CD4-positive, alpha-beta T cell treated with Interleukin-1 beta for 1 hour (primary cell): ENCODE data around the gene RIPK1.
"Not testable (repeated sequence)": the region's sequence is repeated elsewhere in the genome, so short reads cannot be mapped to it uniquely, and the experiment has no call there.

Experiments used
- DNase-seq, 2 donors: peaks; one replicate each; pipeline ENCODE4 v3.0.0-alpha.2; 2020 to 2022

The RIPK1 gene

DNA sequence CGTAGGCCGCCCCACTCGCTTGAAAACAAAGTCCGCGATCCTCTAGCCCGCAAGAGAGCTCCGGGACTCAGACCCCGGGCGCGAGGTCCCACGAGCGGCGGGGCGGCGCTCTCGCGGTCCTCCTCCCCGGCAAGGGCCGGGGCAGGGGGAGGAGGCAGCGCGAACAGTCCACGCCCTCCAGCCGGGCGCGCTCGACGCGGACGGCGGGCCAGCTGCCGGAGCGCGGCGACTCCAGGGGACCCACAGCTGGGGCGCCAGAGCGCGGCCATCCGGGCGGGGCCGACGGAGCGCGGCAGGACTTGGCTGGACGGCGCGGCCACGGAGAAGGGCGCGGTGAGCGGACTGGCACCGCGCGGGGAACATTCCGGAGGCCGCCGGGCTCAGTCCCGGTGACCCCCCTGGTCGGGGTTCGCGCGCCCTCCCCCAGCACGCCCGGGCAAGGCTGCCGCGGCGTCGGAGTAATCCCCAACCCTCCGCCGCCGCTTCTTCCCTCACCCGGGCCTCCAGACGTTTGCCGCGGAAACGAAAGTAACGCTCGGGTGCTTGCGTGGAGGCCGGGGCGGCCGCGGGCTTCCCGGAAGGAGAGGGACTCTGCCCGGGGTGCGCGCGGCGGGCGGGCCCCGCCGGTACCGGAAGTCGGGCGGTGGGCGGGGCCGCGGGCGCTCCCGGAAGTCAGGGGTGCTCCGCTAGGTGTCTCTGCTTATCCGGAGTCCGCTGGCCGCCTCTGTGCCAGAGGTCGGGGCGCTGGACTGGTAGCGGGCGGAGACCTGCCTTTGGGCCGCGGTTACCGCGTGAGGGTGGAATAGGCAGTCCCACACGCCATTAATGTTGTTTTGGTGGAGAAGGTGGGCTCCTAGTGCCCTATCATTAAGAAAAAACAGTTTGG is at the start of gene RIPK1:
Gene RIPK1 (plus strand): TSS at position 166 of the 886 bp plus-strand sequence. CDS start 8,330 bp downstream, outside the sequence.
- peak; percentile 94 to 95 for DNase-seq

DNA sequence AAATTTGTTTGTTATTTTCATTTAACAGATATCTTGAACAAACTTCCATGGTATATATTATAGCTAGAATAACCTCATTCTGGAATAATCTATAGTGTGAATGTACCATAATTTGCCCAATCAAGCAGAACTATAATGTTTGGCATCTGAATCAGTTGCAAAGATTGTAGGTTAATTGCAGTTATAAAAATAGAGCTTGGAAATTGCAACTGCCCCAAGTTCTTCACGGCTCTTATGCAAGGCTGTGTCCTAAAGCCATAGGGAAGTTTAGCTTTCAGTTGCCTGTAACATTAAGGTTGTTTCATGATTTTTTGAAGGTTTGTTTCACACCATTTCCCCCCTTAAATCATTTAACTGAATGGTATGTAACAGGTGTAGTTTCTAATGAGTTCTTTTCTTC is 49.2 kb upstream of the RIPK1 start:
- no peak for DNase-seq

DNA sequence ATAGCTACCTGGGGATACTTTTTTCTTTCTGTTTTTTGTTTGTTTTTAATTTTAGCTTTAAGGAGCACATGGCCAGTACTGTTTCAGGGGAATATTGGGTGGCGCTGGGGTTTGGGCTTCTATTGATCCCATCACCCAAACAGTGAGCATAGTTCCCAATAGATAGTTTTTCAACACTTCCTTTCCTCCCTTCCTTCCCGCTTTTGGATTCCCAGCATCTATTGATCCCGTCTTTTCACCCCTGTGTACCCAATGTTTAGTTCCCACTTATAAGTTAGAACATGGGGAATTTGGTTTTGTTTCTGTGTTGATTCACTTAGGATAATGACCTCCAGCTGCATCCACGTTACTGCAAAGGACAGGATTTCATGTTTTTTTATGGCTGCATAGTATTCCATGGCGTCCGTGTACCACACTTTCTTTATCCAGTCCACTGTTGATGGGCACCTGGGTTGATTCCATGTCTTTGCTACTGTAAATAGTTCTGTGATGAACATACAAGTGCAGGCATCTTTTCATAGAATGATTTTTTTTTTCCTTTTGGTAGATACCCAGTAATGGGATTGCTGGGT is 48.5 kb upstream of the RIPK1 start:
- no peak for DNase-seq

DNA sequence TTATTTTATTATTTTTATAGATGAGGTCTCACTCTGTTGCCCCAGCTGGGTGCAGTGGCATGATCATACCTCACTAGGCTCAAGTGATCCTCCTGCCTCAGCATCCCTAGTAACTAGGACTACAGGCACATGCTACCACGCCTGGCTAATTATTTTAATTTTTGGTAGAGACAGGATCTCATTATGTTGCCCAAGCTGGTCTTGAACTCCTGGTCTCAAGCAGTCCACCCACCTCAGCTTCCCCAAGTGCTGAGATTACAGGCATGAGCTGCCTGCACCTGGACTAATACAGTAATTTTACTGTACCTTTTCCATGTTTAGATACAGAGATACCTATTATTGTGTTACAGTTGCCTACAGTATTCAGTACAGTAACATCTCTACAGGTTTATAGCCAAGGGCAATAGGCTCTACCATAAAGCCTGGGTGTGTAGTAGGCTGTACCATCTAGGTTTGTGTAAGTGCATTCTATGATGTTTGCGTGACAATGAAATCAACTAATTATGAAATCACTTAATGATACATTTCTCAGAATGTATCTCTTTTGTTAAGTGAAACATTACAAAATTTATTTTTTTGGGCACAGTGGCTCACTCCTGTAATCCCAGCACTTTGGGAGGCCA is 47.2 kb upstream of the RIPK1 start:
- not testable (repeated sequence) for DNase-seq

DNA sequence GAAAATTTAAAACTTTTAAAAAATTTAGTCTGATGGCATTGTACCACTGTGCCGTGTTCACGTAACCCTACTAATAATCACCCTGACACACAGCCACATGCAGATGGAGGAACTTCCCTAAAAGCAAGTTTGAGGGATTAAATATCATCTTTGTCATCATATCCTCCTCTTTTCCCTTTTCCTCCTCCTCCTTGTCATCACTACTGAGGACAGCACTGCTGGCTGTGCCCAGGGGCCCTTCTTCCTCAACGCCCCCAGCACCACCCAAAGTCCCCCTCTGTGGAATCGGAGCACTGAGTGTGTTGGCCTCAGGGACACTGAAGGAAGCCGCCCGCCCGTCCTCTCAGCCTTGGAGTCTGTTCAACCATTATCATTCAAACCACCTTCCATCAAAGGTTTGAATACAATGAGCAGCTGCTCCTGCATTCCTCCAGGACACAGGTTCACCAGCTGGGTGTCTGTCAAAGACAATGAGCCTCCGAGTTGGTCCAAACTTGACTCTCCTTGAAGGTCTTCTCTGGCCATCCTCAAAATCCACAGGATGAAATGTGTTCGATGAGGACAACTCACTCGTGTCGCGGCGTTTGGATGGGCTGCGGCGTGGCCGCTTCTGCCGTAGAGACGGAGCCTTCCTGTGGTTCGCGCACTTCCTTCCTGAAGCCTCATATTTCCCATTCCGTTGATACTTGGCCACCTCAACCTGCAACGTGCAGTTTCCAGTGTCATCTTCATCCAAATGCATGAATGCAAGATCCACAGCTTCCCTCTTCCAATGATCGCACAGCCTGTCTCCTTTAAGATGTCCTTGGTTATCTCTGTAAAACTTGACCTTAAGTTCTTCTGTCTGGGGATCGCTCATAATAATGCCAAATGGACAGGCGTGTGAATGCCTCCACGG is 45.3 kb upstream of the RIPK1 start:
- DNase-seq = peak; percentile 10 to 27

DNA sequence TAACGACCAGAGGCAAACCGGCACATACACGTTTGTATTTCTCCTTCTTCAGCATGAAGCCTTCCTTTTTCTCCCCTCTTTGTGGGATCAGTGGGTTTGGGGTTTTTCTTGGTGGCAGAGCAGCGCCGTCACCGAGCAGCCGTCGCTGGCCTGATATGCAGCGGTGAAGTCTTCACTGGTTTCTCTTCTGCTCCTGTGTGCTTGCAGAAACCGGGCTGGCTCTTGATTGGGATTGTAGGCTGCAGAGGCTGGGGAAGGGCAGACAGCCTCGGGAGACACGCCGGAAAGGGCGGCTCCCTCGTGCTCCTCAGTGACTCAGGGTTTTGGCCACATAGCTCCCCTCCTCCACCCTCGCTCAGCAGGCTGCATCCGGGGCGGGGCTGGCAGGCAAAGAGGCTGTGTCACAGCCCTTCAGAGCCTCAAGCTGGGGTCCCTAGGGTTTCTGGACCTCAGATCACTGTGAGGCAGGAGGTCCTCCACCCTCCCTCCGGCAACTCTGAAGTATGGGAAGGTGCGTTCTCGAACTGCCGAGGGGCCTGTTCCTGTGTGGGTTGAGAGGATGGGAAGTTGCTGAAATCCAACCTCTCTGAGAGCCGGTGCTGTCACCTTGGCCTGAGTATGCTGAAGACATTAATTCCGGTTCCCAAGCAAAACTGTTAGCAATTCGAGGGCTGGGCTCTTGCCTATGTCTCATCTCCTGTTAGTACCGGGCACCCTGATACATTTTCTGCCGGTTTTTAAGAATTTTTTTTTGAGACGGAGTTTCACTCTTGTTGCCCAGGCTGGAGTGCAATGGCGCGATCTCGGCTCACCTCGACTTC is 44.4 kb upstream of the RIPK1 start:
- peak; percentile 81 to 88 for DNase-seq

DNA sequence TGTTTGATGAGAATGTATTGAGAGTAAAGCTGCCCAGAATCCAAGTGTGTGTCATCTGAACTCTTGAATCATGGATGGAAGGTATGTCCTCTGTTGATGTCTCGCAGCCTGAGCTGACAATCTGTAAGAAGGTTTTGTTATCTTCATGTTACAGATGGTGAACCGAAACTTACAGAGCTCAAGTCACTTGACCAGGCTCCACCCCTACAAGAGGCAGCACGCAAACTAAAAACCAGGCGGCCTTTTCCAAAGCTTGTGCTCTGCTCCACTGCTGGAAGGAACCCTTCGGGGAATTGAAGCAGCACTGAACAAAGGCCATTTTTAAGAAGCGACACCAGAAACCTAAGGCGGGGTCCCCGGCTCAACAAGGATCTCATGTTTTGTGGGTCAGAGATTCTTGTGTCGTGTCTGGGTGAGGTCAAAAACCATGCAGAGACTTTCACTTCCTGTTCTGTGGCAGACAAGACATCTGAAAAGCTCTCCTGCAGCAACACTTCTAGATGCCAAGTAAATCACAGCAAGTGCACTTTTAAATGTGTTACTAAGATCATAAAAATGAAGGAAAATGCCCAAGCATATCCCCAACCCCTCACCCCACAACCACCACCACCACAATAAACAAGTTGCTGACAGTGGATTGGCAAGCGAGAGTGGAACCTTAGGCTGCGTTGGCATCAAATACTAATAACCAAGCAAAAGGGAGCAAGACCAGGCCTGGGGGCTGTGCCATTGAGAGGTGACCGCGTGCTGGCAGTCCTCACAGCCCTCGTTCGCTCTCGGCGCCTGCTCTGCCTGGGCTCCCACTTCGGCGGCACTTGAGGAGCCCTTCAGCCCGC is 41.3 kb upstream of the RIPK1 start:
- DNase-seq = peak; percentile 38 to 75

DNA sequence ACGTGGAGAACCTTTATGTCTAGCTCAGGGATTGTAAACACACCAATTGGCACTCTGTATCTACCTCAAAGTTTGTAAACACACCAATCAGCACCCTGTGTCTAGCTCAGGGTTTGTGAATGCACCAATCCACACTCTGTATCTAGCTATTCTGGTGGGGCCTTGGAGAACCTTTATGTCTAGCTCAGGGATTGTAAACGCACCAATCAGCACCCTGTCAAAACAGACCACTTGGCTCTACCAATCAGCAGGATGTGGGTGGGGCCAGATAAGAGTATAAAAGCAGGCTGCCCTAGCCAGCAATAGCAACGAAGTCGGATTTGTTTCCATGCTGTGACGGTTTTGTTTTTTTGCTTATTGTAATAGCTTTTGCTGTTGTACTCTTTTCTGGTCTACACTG is 40.1 kb upstream of the RIPK1 start:
- DNase-seq = not testable (repeated sequence)

DNA sequence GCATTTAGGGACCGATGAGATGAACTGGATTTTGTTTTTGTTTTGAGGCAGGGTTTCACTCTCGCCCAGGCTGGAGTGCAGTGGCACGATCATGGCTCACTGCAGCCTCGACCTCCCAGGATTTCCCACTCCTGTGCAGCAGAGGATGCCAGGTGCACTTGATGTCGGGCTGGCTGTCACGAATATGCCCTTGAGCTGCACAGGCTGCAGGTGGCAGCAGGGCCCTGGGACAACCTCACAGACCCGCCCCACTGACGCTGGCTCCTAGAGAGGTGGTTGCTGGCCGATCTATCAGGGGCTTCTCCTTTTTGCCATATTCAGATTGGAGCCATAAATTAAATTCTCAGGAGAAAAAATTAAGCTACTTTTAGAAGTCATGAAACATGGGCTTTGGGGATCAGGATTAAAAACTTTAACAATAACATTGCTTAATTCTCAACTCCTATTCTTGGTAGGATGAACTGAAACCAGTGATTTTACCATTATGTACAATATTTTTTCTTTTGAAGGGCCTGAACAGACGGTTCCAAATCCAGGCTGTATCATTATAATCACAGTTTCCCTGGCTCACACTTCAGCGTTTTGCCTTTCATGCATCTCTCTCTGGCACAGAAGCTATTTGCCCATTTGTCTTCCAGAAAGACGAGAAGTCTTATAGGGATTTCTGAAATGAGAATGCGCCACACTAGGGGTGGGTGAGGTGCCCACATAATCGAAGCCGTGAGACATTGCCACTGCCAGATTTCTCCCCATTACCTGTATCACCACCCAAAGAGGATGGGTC is 36.2 kb upstream of the RIPK1 start:
- no peak for DNase-seq

DNA sequence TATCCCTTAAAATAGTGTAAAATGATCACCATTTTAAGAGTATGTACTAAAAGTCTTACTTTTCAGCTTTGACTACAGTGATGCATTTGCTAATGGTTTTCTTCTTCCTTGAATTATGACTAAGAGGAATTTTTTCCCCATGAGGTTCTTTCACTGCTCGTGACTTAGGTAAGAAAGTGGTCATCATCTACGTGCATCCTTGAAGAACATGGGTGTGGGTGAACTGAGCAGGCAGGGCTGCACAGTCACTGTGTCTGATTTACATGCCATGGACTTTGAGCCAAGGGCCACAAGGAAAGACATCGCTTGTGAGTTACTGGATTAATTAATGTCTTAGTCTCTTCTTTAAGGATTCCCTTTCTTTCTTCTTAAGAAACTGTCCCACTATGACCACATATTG is 35.3 kb upstream of the RIPK1 start:
- no peak for DNase-seq

DNA sequence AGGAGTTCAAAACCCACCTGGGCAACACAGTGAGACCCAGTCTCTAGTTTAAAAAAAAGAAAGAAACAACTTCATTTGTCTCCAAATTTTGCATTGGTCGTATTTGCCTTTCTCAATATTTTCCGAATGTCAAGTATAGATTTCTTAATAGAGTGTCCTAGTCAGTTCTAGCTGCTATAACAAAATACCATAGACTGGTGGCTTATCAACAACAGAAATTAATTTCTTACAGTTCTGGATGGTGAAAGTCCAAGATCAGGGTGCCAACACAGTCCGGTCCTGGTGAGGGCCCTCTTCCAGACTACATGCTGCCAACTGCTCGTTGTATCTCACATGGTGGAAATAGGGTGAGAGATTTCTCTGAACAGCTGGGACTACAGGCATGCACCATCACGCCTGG is 34.6 kb upstream of the RIPK1 start:
- DNase-seq = no peak

DNA sequence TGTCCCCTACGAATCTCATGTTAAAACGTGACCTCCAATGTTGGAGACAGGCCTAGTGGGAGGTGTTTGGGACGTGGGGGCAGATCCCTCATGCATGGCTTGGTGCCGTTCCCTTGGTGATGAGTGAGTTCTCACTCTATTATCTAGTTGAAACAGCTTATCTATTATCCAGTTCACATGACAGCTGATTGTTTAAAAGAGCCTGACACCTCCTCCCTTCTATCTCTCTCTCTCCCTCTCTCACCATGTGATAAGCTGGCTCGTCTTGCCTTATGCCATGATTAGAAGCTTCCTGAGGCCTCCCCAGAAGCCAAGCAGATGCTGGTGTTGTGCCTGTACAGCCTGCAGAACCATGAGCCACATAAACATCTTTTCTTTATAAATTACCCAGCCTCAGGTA is 32.9 kb upstream of the RIPK1 start:
- DNase-seq = no peak

DNA sequence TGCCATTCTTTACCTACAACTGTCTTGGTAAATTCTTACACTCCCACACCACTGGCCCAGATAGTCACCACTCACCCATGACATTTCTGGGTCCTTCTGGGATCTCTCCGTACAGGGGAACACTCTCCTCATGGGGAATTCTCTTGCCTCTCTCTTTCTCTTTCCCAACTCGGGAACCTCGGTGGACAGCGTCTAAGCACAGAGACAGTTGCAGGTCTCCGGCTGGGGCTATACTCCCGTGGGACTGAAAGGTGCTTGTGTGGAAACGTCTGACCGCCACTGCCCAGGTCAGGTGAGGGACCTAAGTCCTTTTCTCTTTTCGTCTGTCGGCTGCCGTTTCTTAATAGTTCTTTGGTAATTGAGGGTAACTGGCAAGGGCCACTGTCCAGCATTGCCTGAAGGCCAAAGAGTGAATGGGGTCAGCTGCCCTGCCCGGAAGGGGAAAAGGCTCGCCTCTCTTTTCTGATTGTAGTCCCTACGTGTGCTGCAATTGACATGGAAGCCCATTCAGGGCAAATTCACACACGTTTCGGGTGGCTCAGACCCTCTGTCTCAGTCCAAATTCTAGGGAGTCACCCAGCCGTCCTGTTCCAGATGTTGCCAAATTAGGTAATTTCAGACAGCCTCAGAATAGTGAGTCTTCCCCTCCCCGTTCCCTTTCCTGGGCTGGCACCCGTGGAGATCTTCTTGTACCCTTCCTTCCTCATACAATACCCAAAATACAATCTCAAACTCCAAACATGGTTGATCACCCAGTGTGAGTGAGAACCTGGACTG is 31.2 kb upstream of the RIPK1 start:
- no peak for DNase-seq

DNA sequence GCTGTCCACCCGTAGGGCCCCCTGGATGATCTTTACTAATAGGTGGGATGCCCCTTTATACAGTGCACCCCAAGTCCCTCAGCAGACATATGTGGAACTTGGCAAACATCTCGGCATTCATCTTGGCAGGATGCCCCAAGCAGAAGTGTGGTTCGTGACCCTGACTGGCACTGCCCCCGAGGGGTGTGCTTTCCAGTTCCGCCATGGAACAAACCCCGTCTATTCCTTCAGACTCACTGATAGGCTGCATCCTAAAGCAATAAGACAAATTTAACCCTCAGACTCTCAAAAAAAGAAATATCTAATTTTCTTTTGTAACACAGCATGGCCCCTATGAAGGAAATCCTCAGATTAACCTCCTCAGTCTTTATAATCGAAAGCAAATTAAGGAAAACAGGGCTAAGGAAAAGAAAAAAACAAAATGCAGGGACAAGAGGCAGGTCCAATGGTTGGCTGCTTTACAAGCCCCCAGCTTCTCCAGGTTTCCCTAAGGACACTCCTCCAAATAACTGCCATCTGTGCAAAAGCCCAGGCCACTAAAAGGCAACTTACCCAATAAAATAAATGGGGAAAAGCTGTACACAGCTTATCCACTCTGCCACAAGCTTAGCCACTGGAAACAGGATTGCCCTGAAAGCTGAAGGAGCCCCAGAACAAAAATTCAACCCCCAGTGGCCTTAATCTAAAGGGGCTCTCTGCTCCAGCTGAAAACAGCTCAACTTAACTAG is 30.5 kb upstream of the RIPK1 start:
- DNase-seq = no peak

DNA sequence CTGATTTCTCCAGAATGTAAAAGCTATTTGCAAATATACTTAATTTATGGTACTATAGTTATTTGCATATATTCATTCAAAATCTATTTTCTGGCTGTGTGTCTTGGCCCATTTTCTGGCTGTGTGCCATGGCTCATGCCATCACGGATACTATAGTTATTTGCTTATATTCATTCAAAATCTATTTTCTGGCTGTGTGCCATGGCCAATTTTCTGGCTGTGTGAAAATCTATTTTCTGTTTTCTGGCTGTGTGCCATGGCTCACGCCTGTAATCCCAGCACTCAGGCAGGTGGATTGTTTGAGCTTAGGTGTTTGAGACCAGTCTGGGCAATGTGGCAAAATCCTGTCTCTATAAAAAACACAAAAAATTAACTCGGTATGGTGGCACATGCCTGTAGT is 28.9 kb upstream of the RIPK1 start:
- DNase-seq = no peak

DNA sequence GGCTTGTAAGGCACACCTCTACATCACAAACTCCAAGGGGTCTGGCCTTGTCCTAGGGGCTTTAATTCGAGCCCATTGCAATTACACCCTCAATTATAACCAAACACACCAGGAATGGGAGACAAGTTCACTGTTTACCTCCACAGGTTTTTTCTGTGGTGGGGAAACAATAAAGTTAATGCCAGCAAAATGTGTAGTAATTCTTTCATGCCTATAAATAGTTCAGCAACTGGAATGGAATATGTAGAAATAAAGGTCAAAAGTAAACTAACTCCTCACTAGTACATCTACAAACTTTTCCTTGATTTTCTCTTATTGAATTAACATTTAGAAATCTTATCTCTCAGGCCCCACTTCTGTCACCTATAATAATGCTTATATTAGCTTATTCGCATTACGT is 27.1 kb upstream of the RIPK1 start:
- DNase-seq = no peak

DNA sequence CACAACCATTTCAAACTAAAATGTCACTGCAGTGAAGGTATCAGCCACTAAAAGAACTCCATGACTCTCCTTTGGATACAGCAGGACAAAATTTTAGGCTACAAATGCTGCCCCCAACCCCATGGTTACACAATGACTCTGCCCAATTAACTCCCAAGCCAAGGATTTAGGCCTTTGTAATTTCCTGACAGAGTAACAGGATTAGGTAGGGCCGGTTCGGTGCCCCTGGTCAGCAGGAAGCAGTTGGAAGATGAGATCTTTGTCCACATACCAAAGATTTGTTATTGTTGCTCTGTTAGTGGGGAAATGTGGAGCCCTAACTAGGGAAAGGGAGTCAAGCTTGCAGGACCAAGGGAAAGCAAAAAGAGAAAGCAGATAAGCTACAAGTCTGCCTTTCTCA is 26.7 kb upstream of the RIPK1 start:
- no peak for DNase-seq

DNA sequence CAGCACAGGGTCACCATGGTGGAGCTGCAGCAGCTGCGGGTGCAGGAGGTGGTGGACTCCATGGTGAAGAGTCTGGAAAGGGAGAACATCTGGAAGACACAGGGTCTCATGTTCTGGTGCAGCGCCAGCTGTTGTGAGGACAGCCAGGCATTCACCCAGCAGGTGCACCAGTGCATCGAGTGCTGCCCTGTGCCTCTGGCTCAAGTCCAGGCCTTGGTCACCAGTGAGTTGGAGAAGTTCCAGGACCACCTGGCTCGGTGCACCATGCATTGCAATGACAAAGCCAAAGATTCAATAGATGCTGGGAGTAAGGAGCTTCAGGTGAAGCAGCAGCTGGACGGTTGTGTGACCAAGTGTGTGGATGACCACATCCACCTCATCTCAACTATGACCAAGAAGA is 22.9 kb upstream of the RIPK1 start:
- DNase-seq = no peak

DNA sequence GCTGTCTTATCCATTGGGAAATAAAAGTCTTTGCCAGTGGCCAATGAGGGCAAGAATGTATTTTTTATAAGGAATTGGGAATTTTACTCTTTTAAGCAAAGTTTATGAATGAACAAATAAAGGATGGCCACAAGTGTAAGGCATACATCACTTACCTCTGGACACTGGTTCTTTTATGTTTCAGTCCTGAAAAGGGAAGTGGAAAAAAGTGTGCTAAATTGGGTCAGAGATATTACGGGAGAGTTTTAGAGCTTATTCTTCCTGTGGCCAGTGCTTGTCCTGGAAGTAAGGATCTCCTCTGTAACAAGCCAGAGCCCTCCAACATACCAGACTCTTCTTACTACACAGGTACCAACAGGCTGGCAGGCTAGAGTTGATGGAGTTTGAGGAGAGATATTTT is 22.5 kb upstream of the RIPK1 start:
- DNase-seq = no peak
